Measurements from ENCODE around the gene CBX2.

The CBX2 gene

DNA sequence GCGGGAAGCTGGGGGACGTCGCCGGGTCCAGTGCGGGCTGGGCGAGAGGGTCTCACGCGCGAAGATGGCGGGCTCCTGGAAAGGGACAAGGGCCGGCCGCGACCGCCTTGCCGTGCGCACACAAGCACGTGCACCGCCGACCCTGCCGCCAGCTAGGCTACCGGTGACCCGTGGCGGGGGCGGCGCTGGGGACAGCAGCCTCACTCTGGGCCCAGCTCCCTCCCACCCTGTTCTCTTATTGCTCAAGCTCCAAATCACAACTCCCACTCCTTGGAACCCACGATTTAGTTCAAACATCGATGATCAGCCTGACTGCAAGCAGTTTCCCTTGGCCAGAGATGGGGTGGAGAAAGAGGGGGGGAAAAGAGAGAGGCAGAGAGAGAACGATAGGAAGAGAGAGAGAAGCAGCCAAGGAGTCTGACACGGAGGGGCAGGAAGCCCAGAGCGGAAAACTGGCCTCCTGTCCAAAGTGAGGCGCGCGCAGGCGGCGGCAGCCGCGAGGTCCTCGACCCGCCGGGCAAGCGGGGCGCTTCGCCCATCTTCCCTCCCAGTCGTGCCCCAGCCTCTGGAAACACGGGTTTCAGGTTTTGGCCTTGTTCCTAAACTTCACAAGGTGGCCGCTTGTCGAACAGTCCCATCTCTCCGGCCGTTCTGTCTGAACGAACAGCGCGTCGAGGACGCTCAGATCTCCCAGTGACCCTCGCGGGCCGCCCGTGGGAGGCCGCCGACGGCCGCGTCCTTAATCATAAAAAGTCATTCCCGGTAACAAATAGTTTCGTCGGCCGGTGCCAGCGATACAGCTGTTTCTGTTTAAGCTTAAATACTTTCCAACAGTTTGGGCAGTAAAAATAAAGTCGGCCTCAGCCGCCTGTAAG, 20.6 kb downstream of the CBX2 start:
- no peak for DNase-seq

DNA sequence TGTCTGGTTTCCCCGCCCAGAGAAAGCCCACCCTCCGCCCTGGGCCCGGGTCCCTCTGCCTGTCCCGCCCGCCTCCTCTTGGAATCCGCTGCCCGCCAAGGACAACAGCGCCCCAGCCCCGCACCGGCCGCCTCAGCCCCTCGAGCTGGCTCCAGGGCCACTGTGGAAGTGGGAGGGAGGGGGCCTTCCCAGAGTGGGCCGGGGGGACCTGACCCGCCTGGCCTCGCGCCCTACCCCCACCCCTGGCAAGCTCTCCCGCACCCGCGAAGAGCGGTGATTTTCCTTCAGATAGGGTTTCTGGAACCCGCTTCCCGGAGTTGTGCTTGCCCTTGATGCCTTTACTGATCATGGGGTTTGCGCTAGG, 21.2 kb downstream of the CBX2 start:
- no peak for DNase-seq

DNA sequence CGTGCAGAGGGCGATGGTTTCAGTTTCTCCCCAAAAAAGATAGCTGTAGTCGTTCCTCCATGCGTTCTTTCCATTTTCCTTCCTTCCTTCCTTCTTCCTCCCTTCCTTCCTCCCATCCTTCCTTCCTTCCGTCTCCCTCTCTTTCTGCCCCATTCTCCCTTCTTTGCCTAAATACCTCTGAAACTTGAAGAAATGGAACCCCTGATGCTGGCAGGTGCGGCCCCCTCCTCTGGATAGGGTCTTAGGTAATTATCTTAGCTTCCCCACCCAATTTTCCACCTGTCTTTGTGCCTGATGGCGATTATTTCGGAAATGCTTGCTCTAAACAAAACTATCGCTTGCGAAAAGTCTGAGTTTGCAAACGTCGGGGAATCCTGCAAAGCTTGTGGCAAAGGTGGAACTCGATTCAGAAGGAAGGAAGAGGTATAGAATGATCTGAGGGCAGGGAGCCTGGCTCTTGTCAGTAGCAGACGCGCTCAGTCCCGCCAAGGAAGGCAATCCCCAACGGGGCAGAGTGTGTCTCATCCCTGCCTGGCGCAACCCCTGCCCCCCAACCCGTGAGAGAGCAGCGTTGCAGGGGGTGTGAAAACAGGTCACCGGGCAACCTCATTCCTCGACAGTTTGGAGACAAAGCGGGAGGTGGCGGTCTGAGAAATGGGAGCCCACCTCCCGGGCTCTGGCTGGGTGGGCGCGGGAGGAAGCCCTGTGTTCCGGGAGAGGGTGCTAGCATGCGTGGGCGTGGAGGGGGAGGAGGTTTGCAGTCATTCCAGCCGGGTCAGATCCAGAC, 21.8 kb downstream of the CBX2 start:
- DNase-seq: no peak

GRCh38 chr17:79800325-79801155, 22.6 kb downstream of the CBX2 start:
- DNase-seq: no peak

- DNase-seq: no peak
These were observed 23.4 kb downstream of the CBX2 start for GRCh38 chr17:79801156-79802038.

DNA sequence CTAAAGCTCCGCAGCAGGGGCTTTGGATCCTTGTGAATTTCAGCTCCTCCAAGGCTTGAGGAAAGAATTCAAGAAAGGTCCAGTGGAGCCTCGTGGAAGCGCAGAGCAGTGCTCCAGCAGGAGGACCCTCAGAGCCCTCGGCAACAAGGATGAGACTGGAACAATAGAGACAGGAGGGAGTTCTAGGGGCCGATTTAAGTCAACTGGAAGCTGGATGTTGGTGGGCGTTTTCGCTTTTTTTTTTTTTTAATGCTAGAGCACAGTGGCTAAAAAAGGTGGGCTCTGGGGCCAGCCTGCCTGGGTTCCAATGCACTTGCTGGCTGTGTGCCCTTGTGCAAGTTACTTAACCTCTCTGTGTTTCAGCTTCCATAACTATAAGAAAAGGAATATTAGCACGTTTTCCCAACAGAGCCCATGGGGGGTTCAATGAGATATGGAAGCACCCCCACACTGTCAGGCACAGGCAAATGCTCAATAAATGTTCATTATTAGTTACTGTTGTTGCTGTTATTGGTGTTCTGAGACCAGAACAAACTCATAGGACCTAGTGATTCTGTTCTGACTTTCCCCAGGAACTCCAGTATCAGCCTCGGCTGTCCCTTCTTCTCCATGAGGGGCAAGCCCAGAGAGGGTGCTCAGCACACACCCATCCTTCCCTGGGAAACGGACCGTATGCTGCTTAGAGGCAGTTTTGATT, 24.2 kb downstream of the CBX2 start:
- DNase-seq: no peak

GRCh38 chr17:79802736-79803420, 24.9 kb downstream of the CBX2 start:
- DNase-seq: no peak

GRCh38 chr17:79803421-79803996, 25.6 kb downstream of the CBX2 start:
- DNase-seq: no peak

DNA sequence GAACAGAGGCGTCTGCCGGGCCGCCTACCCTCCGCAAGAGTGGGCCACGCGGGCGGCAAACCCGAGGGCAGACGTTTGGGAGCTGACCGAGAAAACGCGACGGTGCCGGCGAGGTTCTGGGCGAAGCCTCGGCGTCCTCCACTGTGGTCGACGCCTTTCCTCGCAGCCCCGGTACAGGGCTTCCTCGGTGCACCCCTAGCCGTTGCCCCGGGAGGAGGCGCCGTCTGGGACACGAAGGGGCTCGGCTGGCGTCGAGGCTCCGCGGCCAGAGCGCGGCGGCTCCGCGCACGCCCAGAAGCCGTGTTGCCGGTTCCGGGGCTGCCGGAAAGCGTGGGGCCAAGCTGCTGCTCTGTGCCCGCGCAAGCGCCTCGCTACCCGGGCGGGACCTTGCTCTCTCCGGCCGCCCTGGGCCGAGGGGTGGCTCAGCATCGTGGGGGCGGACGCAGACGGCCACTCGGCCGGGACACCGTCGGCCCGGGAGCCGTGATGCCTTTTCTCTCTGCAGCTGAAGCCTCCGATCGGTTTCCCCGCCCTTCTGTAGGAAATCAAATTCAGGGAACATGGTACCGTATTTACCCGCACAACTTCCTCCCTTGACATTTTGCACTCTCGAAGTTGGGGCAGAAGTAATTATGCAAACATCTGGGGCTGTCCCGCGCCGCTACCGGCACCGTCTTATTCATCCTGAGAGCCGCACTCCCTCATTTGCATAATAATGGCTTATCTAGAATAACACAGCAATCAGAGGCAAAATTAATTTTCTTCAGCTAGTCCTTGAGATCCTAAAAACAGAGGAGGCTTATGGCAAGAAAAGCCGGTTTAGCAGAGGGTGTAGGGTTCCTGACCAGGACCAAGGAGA, 26.3 kb downstream of the CBX2 start:
- DNase-seq: no peak

- no peak for DNase-seq
These were observed 27.1 kb downstream of the CBX2 start for GRCh38 chr17:79804856-79805696.

DNA sequence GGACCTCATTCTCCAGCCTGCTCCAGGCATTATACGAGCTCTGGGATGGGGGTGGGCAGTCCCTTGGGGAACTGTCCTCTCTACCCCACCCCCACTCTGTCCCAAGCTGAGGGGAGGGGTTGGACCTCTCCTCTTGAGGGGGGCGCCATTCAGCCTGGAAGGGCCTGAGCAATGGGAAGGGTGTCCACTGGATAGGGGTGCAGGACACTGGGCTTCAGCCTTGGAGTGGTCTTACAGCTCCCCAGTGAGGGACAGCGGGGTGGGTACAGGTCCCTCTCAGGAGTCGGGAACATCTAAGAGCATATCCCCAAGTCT, 28.5 kb downstream of the CBX2 start:
- DNase-seq: no peak

GRCh38 chr17:79806863-79807720, 29.1 kb downstream of the CBX2 start:
- DNase-seq: no peak

DNA sequence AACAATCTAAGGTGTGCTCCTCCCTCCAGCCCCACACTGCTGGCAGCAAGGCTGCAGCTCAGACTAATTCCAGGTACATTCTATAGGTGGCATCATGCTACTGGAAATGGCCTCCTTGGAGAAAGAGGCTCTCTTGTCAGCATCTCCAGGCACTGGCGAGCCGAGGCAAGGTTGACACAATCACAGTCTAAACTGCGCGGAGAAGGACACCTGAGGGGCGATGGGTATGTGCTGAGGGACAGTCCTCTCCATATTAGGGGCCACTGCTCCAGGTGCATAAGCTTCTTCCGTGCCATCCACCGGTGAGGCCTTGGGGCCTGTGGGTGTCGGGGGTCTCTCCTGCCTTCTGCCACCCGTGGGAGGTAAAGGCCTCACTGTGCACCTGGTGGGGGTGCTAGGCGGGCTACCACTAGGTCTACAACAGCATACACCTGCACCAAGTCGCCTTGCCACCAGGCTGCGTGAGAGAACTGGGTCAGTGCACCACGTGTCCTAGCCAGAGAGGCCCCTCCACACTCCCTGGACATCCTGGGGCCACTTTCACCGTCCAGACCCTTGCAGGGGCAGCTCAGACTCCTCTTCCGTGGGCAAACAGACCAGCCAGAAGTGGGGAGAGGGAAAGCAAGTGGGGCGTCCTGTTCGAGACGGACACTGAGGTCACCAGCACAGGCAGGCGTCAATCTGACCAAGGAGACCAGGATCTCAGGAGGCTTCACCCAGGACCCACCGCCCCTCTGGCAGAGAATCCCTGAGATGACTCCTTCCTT, 31.0 kb downstream of the CBX2 start:
- peak in 2 of 56 donors; percentile 6 to 25 for DNase-seq

DNA sequence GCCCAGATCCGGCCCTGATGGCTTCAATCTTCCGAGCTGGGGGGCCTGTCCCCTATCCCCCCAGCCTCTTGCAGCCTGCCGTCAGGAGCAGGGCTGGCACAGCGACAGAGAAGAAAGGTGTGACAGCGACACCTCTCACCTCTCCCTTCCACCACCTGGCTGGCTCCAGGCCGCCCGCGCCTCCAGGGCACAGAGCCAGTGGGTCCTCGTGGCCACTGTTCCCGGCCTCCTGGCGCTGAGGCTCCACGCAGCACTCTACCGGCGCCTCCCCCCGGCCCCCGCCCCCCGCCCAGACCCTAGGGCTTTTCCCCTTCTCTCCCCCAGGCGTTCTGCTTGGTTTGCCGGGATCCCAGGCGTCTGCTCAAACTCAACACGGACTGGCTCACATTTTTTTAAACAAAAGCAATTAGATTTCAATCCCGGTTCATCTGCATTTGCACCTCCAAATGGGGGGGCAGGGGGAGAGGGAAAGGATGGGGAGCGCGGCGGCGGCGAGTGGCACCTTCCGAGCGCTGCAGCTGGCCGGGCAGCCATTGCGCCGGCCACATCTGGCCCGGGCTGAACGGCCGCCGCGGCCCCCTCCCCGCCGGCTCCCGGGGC, 31.7 kb downstream of the CBX2 start:
- DNase-seq: no peak

Measured in nucleus accumbens (tissue), 56 donors.